ENCODE results near the gene ITGB1BP2.
"Not testable (repeated sequence)": the region's sequence is repeated elsewhere in the genome, so short reads cannot be mapped to it uniquely, and the experiment has no call there.

Gene ITGB1BP2

DNA sequence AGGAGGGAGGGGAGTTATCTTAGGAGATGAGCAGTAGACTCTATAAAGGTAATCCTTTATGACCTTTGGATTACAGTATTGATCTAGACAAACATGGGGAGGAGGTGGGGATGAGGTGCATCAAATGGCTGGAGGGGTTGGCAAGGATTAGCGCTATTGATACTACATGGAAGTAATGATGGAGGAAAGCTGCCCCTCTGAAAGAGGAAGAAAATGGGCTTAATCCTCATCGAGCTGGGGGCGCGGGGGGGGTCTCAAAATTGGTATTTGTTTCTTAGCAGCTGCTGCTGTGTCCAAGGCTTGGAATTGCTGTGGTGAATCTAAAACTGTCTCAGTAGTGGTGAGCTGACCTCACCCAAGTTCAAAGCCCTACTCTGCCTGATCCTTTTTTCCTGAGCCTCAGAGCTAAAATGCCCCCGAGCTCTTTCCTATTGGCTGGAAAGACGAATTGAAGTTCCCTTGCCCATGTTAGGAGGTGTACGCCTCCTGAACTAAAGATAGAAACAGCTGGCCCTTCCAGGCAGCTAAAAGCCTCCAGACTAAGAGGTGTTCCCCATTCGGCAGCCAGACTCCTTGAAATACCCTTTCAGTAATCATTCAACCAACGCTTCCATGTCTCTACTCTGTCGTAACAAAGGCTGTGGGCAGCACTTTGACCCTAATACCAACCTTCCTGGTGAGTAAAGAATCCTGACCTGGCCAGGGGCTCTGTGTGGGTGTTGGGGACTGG, at the start of gene ITGB1BP2:
Gene ITGB1BP2 (plus strand): TSS at position 556 of the 730 bp plus-strand sequence. CDS start 57 bp downstream, at position 613.
- DNase-seq = peak; percentile 13

DNA sequence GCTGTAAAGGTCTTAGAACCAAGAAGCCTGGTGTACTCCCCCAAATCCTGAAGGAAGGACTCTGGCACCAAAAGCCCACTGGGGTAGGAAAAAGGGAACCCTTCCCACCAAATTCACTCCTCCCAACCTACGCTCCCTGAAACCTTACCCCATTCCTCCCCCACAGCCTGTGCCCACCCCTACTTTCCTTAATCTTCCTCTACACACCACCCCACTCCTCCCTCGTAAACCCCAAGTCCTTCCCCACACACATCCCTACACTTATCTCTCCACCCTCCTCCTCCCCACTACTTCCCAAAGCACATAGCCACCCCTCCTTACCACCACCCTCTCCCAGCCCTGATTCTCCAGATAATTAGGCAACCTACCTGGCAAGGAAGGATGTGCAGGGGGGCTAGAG, 49.3 kb upstream of the ITGB1BP2 start:
- no peak for DNase-seq

DNA sequence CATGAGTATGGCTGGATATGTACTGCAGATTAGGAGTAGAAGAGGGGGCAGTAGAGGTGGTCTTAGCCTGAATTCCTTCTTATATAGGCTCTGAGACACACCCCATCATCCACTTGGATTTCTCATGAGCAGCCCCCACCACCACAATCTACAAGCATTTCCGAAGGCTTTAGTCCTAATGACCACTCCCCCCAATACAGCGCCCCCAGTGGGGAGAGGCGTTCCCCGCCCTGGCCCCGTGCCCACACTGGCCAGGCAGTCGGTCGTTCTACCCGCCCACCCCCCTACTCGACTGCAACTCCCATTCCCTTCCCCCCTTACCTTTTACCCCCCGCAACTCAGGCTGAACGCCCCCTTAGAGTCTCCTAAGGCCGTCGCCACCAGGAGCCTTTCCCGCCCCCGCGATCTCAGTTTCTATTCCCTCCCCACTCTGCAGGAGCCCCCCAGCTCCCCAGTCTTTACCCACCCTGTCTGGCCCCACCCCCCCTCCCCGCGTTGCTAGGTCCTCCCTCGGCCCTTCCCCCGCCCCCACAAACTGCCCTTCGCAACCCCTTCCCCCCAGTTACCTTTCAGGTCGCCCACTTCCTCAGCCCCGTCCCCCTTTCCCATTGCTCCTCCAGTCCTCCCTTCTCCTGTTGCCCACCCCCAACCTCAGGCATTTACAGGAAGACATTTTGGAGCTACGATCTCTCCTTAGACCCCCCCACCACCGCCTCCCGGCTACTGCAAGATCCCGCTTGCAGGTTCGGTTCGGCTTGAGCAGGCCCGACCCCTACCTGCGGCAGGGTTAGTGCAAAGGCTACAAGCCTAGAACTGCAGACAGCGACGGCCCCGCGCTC, 48.1 kb upstream of the ITGB1BP2 start:
- DNase-seq = peak; percentile 48

DNA sequence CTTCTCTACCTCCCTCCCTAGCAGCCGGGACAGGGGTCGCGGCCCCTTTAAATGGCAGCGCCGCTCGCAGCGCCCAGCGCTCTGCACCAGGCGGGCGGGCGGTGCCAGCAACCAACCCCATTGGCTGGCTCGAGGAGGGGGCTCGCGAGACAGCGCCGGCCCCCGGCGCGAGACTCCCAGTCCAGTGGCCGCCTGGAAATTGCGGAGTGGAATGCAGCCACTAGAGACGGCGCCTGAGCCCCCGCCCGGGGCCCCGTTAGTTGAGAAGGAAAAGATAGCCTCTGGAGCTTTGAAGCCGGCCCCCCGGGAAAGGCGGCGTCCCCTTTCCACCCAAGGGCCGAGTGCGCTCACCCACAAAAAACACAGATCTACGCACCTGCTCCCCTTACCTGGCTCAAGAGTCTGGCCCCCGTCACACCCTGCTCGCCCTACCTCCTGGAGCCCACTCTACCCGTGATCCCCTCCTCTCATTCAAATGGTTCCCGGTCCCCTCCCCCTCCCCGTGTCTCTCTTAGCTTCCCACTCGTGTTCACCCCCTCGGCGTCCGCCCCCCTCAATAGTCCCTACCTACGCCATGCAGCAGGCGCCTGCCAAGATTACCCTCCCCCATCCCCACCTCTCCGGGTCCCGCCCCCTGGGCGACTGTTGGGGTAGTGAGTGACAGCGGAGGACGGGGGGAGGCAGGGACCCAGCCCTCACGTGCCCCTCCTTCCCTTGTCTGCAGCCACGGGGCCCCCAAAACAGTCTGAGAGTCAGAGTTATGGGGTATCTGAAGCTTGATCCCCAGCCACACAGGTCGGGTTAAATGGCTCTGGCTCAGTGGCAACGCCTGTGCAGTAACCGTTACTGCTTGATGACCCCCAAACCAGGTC, 47.2 kb upstream of the ITGB1BP2 start, which contains the start of gene ZMYM3:
Gene ZMYM3 (minus strand): TSS at position 49 of the 872 bp plus-strand sequence. CDS start 885 bp downstream, outside the sequence.
- DNase-seq = peak; percentile 83

DNA sequence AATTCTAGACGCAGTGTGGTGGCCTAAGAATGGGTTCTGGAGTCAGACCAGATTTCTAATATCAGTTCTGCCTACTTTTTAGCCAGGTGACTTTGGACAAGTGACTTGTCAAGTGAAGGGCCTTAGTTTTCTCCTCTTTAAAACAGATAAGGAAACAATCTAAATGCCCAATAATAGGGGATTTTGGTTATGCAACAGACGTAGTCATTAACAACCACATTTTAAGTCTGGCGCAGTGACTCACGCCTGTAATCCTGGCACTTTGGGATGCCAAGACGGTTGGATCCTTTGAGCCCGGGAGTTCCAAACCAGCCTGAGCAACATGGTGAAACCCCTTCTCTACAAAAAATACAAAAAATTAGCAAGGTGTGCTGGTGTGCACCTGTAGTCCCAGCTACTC, 45.5 kb upstream of the ITGB1BP2 start:
- peak; percentile 29 for DNase-seq

DNA sequence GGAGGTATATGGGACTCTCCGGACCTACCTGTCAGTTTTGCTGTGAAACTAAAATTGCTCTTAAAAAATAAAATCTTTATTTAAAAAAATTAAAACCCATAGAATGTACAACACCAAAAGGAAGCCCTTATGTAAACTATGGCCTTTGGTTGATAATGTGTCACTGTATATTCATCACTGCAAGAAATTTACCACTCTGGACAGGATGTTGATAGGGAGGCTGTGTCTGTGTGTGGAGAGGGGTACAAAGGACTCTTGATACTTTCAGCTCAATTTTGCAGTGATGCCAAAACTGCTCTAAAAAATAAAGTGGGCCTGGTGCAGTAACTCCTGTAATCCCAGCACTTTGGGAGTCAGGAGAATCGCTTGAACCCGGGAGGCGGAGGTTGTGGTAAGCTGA, 44.7 kb upstream of the ITGB1BP2 start:
- no peak for DNase-seq

DNA sequence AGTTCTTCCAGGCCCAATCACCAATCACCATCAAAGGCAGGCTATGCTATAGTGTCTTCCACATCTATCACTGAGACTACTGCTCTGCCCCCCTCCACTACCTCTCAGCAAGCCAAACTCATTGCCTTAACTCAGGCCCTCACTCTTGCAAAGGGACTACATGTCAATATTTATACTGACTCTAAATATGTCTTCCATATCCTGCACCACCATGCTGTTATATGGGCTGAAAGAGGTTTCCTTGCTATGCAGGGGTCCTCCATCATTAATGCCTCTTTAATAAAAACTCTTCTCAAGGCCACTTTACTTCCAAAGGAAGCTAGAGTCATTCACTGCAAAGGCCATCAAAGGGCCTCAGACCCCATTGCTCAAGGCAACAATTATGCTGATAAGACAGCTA, 32.9 kb upstream of the ITGB1BP2 start:
- not testable (repeated sequence) for DNase-seq

DNA sequence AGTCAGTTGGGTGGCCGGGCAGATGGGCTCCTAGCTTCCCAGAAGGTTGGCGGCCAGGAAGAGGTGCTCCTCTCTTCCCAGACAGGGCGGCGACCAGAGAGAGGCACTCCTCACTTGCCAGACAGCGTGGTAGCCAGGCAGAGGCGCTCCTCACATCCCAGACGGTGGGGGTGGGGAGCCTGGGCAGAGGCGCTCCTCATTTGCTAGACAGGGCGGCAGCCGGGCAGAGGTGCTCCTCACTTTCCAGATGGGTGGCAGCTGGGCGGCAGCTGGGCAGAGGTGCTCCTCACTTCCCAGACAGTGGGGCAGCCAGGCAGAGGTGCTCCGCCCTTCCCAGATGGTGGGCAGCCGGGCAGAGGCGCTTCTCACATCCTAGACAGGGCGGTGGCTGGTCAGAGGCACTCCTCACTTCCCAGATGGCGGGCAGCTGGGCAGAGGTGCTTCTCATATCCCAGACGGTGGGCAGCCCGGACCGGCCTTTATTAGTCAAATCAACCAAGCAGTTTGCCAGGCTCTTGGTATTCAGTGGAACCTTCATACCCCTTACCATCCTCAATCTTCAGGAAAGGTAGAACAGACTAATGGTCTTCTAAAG, 31.7 kb upstream of the ITGB1BP2 start:
- DNase-seq = no peak

DNA sequence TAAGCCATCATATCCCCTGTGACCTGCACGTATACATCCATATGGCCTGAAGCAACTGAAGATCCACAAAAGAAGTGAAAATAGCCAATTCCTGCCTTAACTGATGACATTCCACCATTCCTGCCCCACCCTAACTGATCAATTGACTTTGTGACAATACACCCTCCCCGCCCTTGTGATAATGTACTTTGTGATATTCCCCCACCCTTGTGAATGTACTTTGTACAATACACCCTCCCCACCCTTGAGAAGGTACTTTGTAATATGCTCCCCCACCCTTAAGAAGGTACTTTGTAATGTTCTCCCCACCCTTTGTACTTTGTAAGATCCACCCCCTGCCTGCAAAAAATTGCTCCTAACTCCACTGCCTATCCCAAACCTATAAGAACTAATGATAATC, 29.2 kb upstream of the ITGB1BP2 start:
- not testable (repeated sequence) for DNase-seq

DNA sequence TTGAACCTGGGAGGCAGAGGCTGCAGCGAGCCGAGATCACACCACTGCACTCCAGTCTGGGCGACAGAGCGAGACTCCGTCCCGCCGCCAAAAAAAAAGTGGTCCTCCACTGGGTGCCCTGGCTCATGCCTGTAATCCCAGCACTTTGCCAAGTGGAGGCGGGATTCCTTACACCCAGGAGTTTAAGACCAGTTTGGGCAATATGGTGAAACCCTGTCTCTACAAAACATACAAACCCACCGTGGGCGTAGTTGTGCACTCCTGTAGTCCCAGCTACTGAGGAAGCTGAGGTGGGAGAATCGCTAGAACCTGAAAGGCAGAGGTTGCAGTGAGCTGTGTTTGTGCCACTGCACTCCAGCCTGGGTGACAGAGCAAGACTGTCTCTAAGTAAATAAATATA, 20.2 kb upstream of the ITGB1BP2 start:
- DNase-seq = not testable (repeated sequence)

DNA sequence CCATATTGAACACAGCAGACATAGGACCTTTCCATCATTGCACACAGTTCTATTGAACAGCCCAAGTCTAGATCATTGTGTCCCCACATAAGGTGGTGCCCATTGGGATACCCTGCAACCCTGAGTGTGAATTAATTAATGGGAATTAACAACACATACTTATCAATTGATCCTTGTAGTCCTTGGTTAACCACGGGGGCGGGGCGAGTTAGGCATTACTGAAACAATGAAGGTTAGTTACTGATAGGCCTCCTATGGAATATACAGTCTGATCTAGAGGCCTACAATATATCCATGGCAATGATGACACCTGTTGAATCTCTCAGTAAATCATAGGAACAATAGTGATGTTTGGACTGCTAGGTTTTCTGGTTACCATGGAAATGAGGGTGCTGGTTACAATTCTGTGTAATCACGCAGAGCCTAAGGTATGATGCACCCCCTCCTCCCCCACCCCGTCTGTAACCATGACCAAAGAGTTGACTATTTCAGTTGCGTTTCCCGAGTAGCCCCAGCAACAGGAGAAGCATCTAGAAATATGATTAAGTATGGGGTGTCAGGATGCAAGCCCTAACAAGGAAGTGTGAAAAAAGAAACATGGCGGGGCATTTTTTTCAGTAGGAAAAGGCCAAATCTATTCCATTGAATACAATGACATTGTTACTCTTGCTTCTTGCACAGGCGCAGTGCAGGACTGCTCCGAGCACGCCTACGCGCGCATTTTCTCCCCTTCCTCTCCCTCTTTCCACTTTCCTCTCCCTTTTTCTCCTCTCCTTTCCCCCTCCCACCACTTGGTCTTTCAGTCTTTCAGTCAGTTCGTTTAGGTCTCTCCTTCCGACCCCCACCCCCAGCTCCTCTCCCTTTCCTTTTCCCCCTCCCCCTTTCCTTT, 18.8 kb upstream of the ITGB1BP2 start:
- no peak for DNase-seq

DNA sequence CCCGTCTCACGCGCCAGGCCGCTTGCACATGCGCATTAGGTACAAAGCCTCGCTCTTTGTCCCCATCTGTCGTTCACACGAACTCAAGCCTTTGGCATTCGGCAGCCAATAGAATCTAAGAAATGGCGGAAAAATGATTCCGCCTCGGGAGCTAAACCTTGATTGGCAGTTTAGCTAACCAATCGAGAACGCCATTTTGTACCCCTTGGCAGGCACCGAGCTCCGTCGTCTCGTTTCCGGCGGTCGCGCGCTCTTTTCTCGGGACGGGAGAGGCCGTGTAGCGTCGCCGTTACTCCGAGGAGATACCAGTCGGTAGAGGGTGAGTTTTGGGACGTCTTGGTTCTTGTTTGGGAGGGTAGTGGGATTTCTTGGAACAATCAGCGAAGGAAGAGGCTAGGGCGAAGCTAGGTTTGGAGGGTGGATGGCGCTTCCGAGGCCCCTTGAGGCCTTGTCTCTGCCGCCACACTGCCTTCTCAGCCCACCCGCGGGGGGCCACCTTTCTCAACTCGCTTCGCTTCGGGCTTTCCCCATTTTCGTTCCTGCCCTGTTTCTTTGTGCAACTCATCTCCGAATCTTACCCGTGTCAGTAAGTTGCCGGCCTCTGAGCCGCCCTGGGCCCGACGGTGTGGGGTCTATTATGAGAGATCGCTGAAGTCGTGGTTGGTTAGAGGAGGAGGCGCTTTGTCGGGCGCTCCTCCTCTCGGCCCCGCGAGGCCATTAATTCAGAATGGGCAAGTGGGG, 18.0 kb upstream of the ITGB1BP2 start, which contains the start of gene NONO:
Gene NONO (plus strand): TSS at position 233 of the 741 bp plus-strand sequence. CDS start 7,003 bp downstream, outside the sequence.
- DNase-seq = peak; percentile 98

DNA sequence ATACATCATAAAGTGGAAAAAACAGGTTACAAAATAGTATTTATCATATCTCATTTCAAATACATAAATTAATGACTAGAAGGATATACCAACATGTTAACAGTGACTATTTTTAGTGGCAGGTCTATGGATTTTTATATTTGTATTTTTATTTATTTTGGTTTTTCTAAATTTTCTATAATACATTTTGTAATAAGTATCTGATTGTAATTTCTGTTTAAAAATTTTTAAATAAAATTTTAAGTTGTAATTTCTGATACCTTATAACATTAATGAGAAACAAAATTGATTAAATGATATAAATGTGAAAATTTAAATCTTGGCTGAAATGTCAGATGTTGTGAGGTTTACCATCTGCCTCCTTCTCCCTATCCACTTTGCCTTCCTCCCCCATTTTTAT, 15.6 kb upstream of the ITGB1BP2 start:
- no peak for DNase-seq

DNA sequence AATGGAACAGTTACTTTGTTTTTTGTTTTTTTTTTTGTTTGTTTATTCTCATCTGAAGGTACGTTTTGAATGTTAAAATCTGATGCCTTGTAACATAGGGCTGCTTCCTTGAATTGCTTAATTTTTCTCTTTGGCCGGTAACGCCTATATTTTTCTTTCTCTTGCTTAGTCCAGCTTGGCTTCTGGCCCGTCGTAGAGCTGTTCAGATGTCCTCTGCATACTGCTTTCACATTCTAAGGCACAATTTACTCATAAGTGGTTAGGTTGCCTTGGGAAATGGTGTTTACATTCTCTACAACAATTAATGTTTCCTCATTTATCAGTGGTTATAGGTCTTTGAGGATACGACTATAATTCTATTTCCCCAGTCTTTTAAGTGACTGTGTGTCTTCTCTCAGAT, 10.2 kb upstream of the ITGB1BP2 start:
- no peak for DNase-seq

DNA sequence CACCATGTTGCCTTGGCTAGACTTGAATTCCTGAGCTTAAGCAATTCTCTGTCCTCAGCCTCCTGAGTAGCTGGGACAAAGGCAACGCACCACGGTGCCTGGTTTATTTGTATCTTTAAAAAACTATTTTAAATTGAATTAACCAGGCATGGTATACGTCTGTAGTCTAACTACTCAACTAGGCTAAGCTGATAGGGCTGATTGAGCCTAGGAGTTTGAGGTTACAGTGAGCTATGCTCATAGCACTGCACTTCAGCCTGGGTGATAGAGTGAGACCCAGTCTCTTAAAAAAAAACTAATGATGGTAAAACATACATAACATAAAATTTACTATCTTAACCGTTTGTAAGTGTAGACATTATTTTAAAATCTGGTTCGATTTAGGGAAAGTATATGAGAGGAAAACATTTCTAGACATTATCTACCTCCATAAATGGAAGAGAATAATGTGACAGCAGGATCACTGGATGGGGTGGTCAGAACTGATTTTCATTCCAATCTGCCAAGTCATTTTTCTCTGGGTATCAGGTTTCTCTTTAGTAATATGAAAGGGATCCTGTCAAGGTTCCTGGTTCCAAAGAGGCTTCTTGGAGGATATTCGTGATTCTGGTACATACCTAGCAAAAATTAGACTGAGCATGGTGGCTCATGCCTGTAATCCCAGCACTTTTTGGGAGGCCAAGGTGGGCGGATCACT, 8.7 kb upstream of the ITGB1BP2 start:
- DNase-seq = peak; percentile 71

DNA sequence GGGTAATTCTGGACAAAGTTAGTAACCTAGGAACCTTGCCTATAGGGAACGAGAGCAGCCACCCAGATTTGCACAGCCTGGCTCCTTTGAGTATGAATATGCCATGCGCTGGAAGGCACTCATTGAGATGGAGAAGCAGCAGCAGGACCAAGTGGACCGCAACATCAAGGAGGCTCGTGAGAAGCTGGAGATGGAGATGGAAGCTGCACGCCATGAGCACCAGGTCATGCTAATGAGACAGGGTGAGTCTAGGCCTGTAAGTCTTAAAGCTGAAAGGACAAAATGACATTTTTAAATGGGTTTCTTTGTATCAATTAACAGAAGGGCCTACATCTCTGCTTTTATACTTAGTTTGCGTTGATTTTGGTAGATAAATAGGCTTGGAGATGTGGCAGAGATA, 4.7 kb upstream of the ITGB1BP2 start:
- no peak for DNase-seq

DNA sequence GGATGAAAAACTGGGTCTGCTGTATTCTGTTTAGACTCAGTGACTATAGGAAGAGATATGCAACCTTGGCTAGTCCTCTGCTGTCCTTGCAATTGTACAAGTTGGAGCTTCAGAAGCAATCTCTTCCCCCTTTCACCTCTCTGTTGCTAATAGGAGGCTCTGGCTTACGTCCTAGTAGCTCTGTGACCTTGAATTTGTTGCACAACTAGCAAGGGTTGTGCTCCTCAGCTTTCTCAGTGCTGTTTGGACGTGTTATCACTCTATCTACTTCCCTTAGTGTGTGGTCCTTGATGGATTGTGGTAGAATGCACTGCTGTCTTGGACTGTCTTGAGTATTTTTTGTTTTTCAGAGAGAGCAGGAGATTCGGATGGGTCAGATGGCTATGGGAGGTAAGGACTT, 3.4 kb upstream of the ITGB1BP2 start:
- no peak for DNase-seq

DNA sequence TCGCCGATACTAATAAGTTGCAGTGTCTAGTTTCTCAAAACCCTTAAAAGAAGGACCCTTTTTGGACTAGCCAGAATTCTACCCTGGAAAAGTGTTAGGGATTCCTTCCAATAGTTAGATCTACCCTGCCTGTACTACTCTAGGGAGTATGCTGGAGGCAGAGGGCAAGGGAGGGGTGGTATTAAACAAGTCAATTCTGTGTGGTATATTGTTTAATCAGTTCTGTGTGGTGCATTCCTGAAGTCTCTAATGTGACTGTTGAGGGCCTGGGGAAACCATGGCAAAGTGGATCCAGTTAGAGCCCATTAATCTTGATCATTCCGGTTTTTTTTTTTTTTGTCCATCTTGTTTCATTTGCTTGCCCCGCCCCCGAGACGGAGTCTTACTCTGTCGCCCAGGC, 1.5 kb upstream of the ITGB1BP2 start:
- not testable (repeated sequence) for DNase-seq

DNA sequence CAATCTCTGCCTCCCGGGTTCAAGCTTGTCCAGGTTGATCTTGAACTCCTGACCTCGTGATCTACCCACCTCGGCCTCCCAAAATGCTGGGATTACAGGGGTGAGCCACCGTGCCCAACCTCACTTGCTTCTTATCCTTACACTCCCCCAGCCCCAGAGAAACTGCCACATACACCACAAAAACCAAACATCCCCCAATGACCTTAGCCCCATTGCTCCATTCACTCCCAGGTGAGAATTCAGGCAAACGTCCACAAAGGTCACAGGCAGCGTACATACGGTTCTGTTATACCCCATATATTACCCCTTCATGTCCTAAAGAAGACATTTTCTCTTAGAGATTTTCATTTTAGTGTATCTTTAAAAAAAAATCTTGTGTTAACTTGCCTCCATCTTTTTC, 1.1 kb upstream of the ITGB1BP2 start:
- not testable (repeated sequence) for DNase-seq
